G401 (cell line): ENCODE data around the gene FMR1NB. TPM values are rescaled to one million over a fixed set of nuclear protein-coding genes. Genes with fewer than 3 reads are reported as not detected.
A peak's percentile ranks its signal among the peaks of the same experiment; 100 is the strongest.

Experiments used
- DNase-seq: peaks from one replicate; pipeline ENCODE4 v3.0.0-alpha.2; 2015; ENCODE audit warnings: low spot score
- in situ Hi-C: cut with HindIII; loops from 2 replicates; pipeline ENCODE4 v1.10.0; 2016; ENCODE audit warnings: low sequenced_read_pairs, mixed read lengths
- total RNA-seq: library from RNA; depleted of rRNA; stranded (reverse); fragments of >200 nt; shearing (Covaris generic); gene quantifications from 2 replicates; pipeline ENCODE4 v1.2.3, GENCODE V29; 2014; rRNA removed

FMR1NB gene, protein sequence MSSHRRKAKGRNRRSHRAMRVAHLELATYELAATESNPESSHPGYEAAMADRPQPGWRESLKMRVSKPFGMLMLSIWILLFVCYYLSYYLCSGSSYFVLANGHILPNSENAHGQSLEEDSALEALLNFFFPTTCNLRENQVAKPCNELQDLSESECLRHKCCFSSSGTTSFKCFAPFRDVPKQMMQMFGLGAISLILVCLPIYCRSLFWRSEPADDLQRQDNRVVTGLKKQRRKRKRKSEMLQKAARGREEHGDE
- not detected in 2 replicates for total RNA-seq

DNA sequence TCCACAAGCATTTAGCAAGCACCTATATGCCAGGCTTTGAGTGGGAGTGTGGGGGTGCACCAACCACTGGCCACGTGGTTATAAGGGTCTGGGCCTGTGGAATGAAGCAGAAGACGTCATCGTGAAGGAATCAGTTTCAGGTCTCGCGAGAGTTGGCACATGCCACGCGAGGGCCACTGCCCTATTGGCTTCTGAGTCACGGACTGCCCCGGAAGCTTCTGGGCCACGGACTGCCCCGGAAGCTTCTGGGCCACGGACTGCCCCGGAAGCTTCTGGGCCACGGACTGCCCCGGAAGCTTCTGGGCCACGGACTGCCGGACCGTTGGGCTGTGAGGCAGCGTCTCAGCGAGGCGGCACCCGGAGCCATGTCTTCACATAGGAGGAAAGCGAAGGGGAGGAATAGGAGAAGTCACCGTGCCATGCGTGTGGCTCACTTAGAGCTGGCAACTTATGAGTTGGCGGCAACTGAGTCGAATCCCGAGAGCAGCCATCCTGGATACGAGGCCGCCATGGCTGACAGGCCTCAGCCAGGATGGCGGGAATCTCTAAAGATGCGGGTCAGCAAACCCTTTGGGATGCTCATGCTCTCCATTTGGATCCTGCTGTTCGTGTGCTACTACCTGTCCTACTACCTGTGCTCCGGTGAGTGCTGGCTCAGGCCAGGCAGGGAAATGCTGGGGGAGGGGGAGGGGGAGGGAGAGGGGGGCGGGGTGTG, at the start of gene FMR1NB:
TSS of gene FMR1NB (plus strand) at position 300 of the 715 bp plus-strand sequence. CDS start at position 366, 66 bp downstream.
- DNase-seq = no peak
- in situ Hi-C loops = no loop called here

DNA sequence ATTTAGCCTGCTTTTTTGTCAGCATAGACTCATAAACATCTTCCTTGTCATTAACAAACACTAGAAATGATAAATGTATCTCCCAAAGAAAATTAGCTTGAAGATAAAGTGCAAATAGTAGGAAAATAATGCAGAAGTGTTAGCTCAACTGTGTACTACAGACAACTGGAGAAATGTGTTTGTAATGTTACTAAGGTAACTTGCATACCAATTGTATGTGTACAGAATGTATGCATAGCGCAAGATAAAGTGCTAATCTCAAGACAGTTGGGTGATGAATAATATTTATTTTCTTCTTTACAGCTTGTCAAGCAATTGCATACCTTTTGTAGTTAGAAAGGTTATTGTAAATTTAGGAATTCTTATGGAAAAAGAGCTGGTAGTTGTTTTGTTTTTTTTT, 47.3 kb upstream of the FMR1NB start:
- DNase-seq = no peak
- in situ Hi-C loops = no loop called here

DNA sequence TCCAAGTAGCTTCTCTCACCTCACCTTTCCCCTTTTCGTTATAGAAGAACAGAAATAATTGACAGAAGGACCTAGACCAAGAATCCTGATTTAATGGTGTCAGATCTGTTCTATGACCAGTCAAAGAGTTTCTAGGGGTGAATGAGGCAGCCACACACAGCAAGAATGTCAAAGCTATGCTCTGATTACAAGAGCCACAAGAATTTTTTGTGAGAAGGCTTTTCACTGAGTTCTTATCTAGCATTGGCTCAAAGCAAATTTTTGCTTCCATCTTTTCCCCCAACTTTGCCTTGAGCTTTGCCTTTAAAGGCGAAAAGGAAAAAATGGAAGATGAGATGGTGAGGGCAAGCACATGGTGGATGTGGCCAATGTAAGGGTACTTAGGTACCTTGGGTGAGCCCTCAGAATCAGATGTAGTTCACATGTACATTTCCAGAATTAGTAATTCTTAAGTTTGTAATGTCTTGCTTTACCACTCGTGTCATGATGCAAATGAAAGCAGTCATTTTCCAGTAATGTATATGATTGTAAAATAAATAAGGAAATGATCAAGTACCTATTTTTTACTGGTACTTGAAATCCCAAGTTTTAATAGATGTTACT, 45.9 kb upstream of the FMR1NB start:
- no peak for DNase-seq
- in situ Hi-C loops = no loop called here

DNA sequence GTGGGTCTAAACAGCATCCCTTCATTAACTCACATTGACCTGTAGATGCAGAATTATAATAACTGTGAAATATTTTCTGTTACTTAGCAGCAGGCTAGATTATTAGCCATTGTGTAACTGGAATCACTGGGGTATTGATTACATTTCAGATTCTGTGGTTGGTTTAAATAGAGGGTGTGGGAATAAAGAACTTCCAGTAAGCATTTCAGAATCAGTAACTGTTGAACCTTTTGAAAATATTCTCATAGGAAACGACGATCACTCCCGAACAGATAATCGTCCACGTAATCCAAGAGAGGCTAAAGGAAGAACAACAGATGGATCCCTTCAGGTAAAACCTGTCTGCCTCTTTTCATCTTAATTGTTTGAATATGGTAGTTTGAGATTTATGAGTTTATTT, 35.9 kb upstream of the FMR1NB start:
- in situ Hi-C loops = no loop called here
- no peak for DNase-seq

DNA sequence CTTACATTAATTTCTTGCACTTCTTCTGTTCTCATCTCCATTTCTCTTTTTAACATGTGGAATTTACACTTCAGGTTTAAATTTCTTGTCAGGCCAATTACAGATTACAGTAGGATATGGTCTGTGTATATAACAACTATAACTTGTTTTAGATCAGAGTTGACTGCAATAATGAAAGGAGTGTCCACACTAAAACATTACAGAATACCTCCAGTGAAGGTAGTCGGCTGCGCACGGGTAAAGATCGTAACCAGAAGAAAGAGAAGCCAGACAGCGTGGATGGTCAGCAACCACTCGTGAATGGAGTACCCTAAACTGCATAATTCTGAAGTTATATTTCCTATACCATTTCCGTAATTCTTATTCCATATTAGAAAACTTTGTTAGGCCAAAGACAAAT, 32.6 kb upstream of the FMR1NB start:
- in situ Hi-C loops = no loop called here
- DNase-seq = no peak

DNA sequence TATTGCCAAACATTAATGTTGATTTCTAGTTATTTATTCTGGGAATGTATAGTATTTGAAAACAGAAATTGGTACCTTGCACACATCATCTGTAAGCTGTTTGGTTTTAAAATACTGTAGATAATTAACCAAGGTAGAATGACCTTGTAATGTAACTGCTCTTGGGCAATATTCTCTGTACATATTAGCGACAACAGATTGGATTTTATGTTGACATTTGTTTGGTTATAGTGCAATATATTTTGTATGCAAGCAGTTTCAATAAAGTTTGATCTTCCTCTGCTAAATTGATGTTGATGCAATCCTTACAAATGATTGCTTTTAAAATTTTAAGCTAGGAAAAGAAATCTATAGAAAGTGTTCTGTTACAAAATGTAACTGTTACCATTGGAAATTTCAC, 30.8 kb upstream of the FMR1NB start:
- no peak for DNase-seq
- in situ Hi-C loops = no loop called here

DNA sequence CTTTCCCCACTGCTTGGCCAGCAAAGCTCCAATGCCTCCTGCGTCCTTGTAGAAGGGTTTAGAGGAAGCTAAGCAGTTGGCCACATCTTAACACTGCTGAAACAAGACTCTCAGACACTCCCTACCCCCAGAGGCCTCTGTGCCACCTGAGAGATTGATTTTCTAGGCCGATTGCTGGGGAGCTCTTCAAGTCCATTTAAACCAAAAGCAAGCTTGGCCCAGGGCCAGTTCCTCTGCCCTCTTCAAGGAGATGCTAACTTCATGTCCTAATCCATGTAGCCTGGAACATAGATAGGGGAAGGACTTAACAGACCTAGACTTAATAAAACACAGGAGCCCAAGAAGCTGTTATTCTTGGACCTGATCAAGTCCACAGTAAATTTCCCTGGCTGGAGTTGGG, 27.2 kb upstream of the FMR1NB start:
- in situ Hi-C loops = no loop called here
- peak; percentile 3 for DNase-seq

DNA sequence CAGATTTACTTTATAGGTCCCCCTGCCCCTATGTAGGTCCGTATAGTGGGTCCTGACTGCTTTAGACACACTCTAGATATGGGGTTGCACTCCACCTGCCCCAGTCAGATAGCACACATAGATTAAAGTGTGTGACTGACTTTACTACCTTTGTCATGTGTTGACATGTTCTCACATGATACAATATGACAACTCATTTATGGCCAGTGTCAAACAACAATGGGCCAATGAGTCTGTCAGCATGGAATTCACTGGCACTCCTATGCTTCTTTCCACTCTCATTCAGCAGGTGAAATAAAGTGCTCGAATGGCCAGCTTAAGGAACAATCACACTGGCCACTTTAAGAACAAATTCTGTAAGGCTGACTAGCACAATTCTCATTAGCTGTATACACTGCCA, 23.8 kb upstream of the FMR1NB start:
- DNase-seq = no peak
- in situ Hi-C loops = no loop called here

DNA sequence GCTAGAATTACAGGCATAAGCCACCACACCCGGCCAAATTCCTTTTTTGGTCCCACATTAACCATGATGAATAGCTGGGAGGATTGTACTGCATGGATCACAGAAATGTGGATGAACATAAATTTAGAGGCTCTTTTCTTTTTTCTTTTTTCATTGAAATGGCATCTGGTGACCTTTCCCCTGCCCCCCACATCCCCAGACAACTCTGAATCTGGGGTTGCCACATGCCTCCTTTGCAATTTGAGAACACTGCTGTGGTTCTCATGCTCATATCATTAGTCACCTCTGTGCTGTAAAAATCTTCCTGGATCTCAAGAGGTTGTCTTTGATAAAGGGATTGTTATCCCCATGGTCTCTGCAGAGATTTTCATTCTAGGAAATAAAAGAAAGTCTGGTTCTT, 22.8 kb upstream of the FMR1NB start:
- in situ Hi-C loops = no loop called here

DNA sequence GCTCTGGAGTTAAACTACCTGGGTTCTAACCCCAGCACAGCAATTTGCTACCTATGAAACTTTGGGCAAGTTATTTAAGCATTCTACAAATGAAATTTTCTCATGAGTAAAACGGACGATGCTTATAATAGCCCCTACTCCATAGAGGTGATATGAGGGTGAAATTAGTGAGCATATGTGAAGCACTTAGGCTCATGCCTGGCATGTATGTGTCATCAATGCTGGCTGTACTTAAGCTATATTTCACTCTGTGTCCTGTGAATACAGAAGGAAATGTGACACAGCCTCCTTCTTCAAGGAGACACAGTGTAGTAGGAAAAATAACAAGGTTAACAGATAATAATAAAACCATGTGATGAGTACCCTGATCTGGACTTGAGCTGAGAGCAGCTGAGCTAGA, 20.4 kb upstream of the FMR1NB start:
- DNase-seq = no peak
- in situ Hi-C loops = no loop called here

More for the DNA sequence above, 22.8 kb upstream of the FMR1NB start:
- DNase-seq = no peak

DNA sequence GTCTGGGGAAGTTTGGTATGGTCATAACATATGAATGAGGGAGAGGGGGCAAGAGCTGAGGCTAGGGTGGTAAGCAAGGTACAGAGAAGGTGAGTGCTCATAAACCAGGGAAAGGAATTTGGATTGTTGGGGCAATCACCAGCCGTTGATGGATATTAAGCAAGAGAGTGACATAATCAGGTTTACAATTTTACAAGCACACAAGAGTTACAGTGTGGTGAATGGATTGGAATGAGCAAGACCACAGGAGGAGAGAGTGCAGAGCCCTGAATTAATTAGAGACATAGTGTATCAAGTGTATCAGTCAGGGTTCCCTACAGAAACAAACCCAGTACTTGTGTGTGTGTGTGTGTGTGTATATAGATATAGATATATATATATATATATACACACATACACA, 18.7 kb upstream of the FMR1NB start:
- no peak for DNase-seq
- in situ Hi-C loops = no loop called here

DNA sequence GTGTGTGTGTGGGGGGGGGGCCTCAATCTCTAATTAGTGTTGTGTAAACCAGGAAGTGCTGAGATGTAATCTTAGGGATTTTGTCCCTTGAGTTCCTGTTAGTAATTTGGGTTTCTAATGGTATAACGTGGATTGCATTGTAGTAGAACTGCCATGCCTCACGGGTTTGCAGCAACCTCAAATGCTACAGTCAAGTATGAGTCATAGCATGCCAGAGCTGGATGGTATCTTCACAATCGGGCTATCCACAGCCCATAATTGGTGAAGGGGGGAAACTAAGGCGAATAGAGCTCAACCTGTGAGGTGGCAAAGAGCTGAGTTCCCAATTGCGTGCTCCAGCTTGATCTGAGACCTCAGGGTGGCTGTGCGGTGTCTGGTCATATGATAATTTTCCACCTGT, 2.2 kb upstream of the FMR1NB start:
- no peak for DNase-seq
- in situ Hi-C loops = no loop called here

DNA sequence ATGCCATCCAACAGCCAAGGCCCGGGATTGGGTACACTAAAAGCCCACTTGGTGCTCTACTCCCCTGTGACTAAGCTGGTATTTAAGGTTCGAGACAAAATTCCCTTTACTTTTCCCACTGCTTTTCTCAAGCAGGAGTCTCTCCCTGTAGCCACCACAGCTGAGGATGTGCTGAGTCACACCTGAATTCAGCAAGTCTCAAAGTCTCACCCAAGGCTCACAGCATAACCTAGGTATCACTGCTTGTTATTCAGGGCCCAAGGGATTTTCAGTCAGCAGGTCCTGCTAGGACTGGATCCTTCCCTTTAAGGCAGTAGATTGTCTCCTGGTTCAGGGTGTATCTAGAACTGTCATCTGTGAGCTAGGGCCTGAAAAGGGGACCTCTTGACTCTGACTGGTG, 39.2 kb downstream of the FMR1NB start:
- no peak for DNase-seq
- in situ Hi-C loops = no loop called here

DNA sequence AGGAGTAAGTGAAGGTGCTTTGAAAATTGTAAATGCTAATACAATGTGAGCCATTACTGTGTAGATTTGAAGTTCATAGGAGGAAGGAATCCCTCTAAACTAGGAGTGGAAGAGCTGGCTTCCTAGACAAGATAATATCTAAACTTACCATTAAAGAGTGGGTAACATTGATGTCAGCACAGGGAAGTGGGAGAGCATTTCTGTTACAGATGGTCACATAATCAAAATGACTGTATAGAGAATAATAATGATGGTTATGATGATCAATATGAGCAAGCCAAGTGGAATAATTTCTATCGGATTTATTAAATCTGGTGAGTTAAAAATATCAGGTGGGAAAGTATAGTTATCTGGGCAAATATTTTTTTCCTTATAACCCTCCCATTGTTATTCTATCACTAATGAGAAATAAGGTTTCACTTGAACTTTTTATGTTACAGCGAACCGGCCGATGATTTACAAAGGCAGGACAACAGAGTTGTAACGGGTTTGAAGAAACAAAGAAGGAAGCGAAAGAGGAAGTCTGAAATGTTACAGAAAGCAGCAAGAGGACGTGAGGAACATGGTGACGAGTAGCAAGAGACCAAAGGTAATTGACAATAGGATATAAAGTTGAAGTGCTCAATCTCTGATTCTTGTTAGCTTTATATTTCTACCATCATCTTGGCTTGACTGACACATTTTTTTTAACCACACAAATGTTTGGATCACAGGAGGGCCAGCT, 43.5 kb downstream of the FMR1NB start:
- no peak for DNase-seq
- in situ Hi-C loops = no loop called here

DNA sequence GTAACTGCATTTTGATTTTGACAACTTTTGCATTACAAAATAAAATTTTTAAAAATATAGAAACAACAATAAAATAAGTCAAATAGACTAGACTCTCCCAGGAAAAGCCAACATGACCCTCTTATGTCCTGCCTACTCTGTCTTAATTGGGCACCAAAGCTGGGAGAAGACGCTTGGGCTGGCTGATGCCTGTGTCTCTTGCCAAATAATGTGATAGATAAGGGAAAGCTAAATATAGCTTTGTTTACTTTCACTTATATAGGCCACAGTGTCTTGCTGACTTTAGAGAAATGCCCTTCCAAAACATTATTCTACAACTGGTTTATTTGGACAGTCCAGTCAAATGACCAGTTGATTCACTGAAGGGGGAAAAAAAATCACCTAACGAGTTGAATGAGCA, 54.2 kb downstream of the FMR1NB start:
- in situ Hi-C loops = no loop called here
- no peak for DNase-seq

DNA sequence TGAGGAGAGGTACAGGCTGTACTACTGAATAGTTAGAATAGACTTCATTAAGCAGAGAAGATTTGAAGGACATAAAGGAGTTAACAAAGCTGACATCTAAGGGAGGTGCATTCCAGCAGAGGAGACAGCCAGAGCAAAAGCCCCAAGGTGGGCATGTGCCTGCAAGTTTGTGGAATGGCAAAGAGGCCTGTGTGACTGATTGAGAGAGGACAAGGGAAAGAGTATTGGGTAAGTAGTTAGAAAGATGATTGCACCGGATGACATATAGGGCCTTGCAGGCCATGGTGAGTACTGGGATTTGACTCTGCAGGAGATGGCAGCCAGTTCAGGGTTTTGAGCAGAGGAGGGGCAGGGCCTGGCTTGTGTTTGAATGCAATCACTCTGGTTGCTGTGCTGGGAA, 55.9 kb downstream of the FMR1NB start:
- in situ Hi-C loops = no loop called here
- DNase-seq = no peak

DNA sequence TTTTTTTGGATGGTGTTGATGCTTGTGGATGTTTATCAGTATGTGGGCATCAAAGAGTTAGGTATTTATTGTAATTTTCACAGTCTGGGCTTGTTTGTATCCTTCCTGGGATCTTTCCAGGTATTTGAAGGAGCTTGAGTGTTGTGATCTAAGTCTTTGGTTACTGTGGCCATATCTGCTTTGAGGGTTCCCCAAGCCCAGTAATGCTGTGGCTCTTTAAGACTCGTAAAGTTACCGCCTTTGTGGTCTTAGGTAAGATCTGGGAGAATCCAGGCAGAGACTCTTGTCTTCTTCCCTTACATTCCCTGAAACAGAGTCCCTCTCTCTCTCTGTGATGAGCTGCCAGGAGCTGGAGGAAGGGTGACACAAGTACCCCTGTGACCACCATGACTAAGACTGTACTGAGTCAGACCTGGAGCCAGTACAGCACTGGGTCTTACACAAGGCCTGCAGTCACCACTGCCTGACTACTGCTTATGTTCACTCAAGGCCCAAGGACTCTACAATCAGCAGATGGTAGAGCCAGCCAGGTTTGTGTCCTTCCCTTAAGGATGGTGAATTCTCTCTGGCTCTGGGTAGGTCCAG, 62.2 kb downstream of the FMR1NB start:
- no peak for DNase-seq
- in situ Hi-C loops = no loop called here

DNA sequence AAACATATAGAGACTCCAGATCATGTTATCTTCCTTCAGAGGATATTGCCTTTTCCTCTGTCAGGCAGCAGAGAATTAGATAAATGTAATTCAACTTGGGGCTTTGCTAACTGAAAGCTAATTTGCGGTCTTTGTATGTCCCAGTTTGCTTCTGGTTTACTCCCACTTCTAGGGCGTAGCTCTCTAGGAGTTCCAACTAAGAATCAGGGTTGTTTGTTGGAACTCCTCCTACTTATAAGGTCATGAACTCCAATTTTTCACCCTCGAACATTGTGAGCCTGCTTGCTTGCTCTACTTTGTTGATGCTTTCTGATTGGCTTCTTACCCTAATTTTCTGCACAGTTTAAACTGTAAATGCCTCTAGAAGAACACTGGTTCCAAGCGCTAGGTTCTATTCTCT, 66.1 kb downstream of the FMR1NB start:
- in situ Hi-C loops = no loop called here
- DNase-seq = no peak

DNA sequence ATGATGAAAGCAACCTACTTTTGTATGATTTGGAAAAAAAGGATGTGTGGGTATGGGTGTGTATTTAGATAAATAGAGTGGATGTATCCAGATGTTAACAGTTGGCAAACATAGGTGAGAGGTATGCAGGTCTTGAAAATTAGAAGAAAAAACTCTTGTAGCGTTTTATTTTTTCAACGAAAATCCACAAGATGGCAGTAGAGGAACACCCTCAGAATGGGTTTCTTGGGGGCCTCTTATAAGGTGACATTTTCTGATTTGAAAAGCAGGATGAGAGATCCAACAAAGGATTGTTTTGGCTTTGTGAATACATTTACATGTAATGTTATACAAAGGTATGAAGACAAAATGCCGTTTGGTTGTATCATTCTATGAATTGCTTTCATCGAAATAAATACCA, 68.3 kb downstream of the FMR1NB start:
- in situ Hi-C loops = no loop called here
- DNase-seq = peak; percentile 69

DNA sequence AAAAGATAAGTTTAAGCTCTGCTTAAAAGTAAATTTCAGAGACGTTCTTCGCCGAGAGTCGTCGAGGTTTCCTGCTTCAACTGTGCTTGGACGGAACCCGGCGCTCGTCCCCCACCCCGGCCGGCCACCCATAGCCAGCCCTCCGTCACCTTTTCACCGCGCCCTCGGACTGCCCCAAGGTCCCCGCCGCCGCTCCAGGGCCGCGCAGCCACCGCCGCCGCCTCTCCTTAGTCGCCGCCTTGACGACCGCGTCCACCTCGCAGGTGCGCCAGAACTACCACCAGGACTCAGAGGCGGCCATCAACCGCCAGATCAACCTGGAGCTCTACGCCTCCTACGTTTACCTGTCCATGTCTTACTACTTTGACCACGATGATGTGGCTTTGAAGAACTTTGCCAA, 70.8 kb downstream of the FMR1NB start:
- DNase-seq = no peak
- in situ Hi-C loops = no loop called here
